Measurements from ENCODE around the gene RAPGEF6. TPM values are rescaled to one million over a fixed set of nuclear protein-coding genes. Genes with fewer than 3 reads are reported as not detected.

RAPGEF6 gene
- total RNA-seq, 1 donor from 2014 or later: 29.1 TPM

DNA sequence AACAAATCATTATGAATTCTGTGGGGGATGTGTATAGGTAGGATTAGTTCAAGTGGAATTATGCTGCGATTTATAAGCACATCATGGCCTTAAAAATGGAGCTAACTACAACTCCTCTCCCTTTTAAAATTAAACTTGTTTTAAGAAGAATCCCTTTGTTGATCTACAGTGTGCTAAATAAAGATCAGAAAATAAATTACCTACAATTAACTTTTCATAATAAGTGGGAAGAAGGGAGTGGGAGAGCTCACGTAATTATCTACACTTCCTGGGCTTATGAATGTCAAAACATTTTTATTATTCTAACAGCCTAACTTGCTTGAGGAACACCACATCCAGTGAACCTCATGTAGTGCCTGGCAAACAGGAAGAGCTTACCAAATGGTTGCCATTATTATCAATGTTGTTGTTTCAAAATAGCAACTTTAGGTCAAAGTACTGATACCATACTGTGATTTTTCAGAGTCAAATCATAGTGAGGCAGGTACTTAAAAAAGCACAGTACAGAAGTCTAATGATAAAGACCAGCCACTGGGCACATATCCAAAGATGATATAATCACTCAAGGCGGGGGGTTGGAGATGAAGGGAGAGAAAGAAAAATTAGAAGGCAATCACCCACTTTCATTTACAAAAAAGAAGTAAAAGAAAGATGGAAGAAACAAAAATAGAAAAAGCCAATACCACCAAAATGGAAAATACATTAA lies 174.0 kb downstream of the RAPGEF6 start:
- peaks cover 12% of the 10 kb centered on the region for H3K36me3 Mint-ChIP-seq (ENCODE audit: insufficient read depth)
- no peak overlapping the region for H3K4me3 Mint-ChIP-seq (ENCODE audit: low read depth)
- H3K27ac Mint-ChIP-seq: no peak overlapping the region
- H3K4me1 Mint-ChIP-seq (ENCODE audit: low read depth): no peaks in the 10 kb centered on the region
- no peak for TF ChIP-seq CTCF (IDR thresholded peaks at IDR 0.05; ENCODE audit: unreplicated experiment)
- no peaks in the 10 kb centered on the region for H3K27me3 Mint-ChIP-seq
- no peak for DNase-seq (ENCODE audit: low spot score, unreplicated experiment)
- no peaks in the 10 kb centered on the region for H3K9me3 Mint-ChIP-seq (ENCODE audit: low read depth)

- no peaks in the 10 kb centered on the region for H3K4me1 Mint-ChIP-seq (ENCODE audit: low read depth)
- H3K9me3 Mint-ChIP-seq (ENCODE audit: low read depth): no peaks in the 10 kb centered on the region
- no peak for DNase-seq (ENCODE audit: low spot score, unreplicated experiment)
- H3K27ac Mint-ChIP-seq: no peak overlapping the region
- peaks cover 15% of the 10 kb centered on the region for H3K36me3 Mint-ChIP-seq (ENCODE audit: insufficient read depth)
- TF ChIP-seq CTCF (IDR thresholded peaks at IDR 0.05; ENCODE audit: unreplicated experiment): no peak
- no peak overlapping the region for H3K4me3 Mint-ChIP-seq (ENCODE audit: low read depth)
- no peaks in the 10 kb centered on the region for H3K27me3 Mint-ChIP-seq
These were observed 174.9 kb downstream of the RAPGEF6 start for GRCh38 chr5:131460133-131460532.

- no peaks in the 10 kb centered on the region for H3K9me3 Mint-ChIP-seq (ENCODE audit: low read depth)
- no peaks in the 10 kb centered on the region for H3K27me3 Mint-ChIP-seq
- no peak for DNase-seq (ENCODE audit: low spot score, unreplicated experiment)
- peaks cover 24% of the 10 kb centered on the region for H3K36me3 Mint-ChIP-seq (ENCODE audit: insufficient read depth)
- H3K4me1 Mint-ChIP-seq (ENCODE audit: low read depth): no peaks in the 10 kb centered on the region
- H3K4me3 Mint-ChIP-seq (ENCODE audit: low read depth): no peak overlapping the region
- no peak for TF ChIP-seq CTCF (IDR thresholded peaks at IDR 0.05; ENCODE audit: unreplicated experiment)
- H3K27ac Mint-ChIP-seq: no peak overlapping the region
These were observed 175.8 kb downstream of the RAPGEF6 start for GRCh38 chr5:131459216-131459615.

DNA sequence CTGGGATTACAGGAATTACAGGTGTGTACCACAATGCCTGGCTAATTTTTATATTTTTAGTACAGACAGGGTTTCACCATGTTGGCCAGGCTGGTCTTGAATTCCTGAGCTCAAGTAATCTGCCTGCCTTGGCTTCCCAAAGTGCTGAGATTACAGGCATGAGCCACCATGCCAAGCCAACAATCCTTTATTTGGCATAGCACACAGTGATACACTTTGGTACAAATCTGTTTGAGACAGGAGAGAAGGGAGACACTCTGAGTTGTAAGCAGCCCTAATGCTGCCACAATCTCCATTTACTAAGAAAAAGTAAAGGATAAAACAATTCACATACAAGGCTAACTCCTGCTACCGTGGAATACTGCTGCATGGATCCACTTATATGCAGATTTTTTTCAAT lies 177.8 kb downstream of the RAPGEF6 start:
- Mint-ChIP-seq H3K4me3 (ENCODE audit: low read depth) (no peak overlapping the region), H3K9me3 (ENCODE audit: low read depth) (no peaks in the 10 kb centered on the region), H3K27ac (no peak overlapping the region), H3K36me3 (ENCODE audit: insufficient read depth) (peaks cover 23% of the 10 kb centered on the region), H3K4me1 (ENCODE audit: low read depth) (no peaks in the 10 kb centered on the region), H3K27me3 (no peaks in the 10 kb centered on the region)
- no peak for TF ChIP-seq CTCF (IDR thresholded peaks at IDR 0.05; ENCODE audit: unreplicated experiment)
- no peak for DNase-seq (ENCODE audit: low spot score, unreplicated experiment)

- Mint-ChIP-seq H3K36me3 (ENCODE audit: insufficient read depth) (peaks cover 20% of the 10 kb centered on the region), H3K27me3 (no peaks in the 10 kb centered on the region)
- DNase-seq (ENCODE audit: low spot score, unreplicated experiment): no peak
These were observed 184.1 kb downstream of the RAPGEF6 start for GRCh38 chr5:131450941-131451340.

More at GRCh38 chr5:131450941-131451340, 184.1 kb downstream of the RAPGEF6 start:
- no peak overlapping the region for H3K4me3 Mint-ChIP-seq (ENCODE audit: low read depth)
- no peak for TF ChIP-seq CTCF (IDR thresholded peaks at IDR 0.05; ENCODE audit: unreplicated experiment)
- no peak overlapping the region for H3K27ac Mint-ChIP-seq
- H3K9me3 Mint-ChIP-seq (ENCODE audit: low read depth): no peaks in the 10 kb centered on the region
- H3K4me1 Mint-ChIP-seq (ENCODE audit: low read depth): no peaks in the 10 kb centered on the region
